Dedifferentiated amniotic fluid mesenchymal stem cell (primary cell): ENCODE data around the gene DBT.

Experiments used
- DNase-seq: peaks from one replicate; pipeline ENCODE4 v3.0.0-alpha.2; 2016; ENCODE audit errors: extremely low spot score

DBT gene

GRCh38 chr1:100198596-100198995 lies 51.0 kb downstream of the DBT start:
- DNase-seq = no peak

- DNase-seq = peak; percentile 66
These were observed 61.0 kb downstream of the DBT start for GRCh38 chr1:100188617-100189016.

GRCh38 chr1:100187912-100188311 lies 61.7 kb downstream of the DBT start:
- DNase-seq = peak; percentile 20

- DNase-seq = no peak
These were observed 65.1 kb downstream of the DBT start for GRCh38 chr1:100184536-100184935.

- DNase-seq = no peak
These were observed 66.3 kb downstream of the DBT start for GRCh38 chr1:100183370-100183769.

GRCh38 chr1:100178091-100178490 lies 71.5 kb downstream of the DBT start, which contains the start of gene LRRC39:
LRRC39 (minus strand) TSS chr1:100178256; CDS start chr1:100168516, 9,740 bp downstream.
- DNase-seq = no peak

- no peak for DNase-seq
These were observed 72.2 kb downstream of the DBT start for GRCh38 chr1:100177295-100178041.

GRCh38 chr1:100168051-100168450 lies 81.6 kb downstream of the DBT start:
- no peak for DNase-seq

- DNase-seq = no peak
These were observed 84.9 kb downstream of the DBT start for GRCh38 chr1:100164702-100165101.

GRCh38 chr1:100164216-100164615 lies 85.4 kb downstream of the DBT start:
- DNase-seq = peak; percentile 66

GRCh38 chr1:100162881-100163280 lies 86.8 kb downstream of the DBT start:
- DNase-seq = no peak

- no peak for DNase-seq
These were observed 97.4 kb downstream of the DBT start for GRCh38 chr1:100152271-100152670.

GRCh38 chr1:100151679-100152078 lies 98.0 kb downstream of the DBT start:
- DNase-seq = no peak

GRCh38 chr1:100147875-100148274 lies 101.8 kb downstream of the DBT start:
- no peak for DNase-seq

GRCh38 chr1:100146958-100147357 lies 102.7 kb downstream of the DBT start:
- no peak for DNase-seq

GRCh38 chr1:100145116-100145515 lies 104.5 kb downstream of the DBT start:
- DNase-seq = no peak

GRCh38 chr1:100142343-100142742 lies 107.3 kb downstream of the DBT start:
- no peak for DNase-seq

- no peak for DNase-seq
These were observed 108.4 kb downstream of the DBT start for GRCh38 chr1:100141192-100141591.

GRCh38 chr1:100137602-100138001 lies 112.0 kb downstream of the DBT start:
- DNase-seq = no peak
